Neural progenitor cell (in vitro differentiated cells): ENCODE results near the gene OR10H5. TPM values are rescaled to one million over a fixed set of nuclear protein-coding genes. Genes with fewer than 3 reads are reported as not detected.

Experiments
- DNase-seq: peaks from one replicate; pipeline ENCODE4 v3.0.0-alpha.2; 2016; ENCODE audit warnings: low spot score
- H2AFZ ChIP-seq: fragments of 200-600 bp; sonication (generic); replicated peaks from 2 replicates; pipeline ENCODE4 v1.6.1; 2016; ENCODE audit warnings: antibody characterized with exemption
- H3F3A ChIP-seq: fragments of 200-600 bp; sonication (generic); 2 replicates; pipeline ENCODE4 v1.6.1; 2016; ENCODE audit warnings: antibody characterized with exemption, low read depth
- H3K27ac ChIP-seq: fragments of 200-600 bp; sonication (generic); 2 replicates; pipeline ENCODE4 v1.5.1; 2016; ENCODE audit warnings: mild to moderate bottlenecking
- H3K27me3 ChIP-seq: fragments of 200-600 bp; sonication (generic); 2 replicates; pipeline ENCODE4 v1.6.1; 2016; ENCODE audit warnings: mild to moderate bottlenecking, moderate library complexity
- H3K36me3 ChIP-seq: fragments of 200-600 bp; sonication (generic); 2 replicates; pipeline ENCODE4 v1.5.1; 2016
- H3K4me1 ChIP-seq: fragments of 200-600 bp; sonication (generic); 2 replicates; pipeline ENCODE4 v1.6.1; 2016; ENCODE audit warnings: mixed run types
- H3K4me2 ChIP-seq: fragments of 200-600 bp; sonication (generic); 2 replicates; pipeline ENCODE4 v1.6.1; 2016
- H3K4me3 ChIP-seq: fragments of 200-600 bp; sonication (generic); 2 replicates; pipeline ENCODE4 v1.5.1; 2016
- H3K79me2 ChIP-seq: fragments of 200-600 bp; sonication (generic); 2 replicates; pipeline ENCODE4 v1.6.1; 2016; ENCODE audit warnings: low read depth
- H3K9ac ChIP-seq: fragments of 200-600 bp; sonication (generic); 2 replicates; pipeline ENCODE4 v1.6.1; 2016
- H3K9me3 ChIP-seq: fragments of 200-600 bp; sonication (generic); 2 replicates; pipeline ENCODE4 v1.5.1; 2016; ENCODE audit warnings: low read depth
- H4K20me1 ChIP-seq: fragments of 200-600 bp; sonication (generic); 2 replicates; pipeline ENCODE4 v1.6.1; 2016; ENCODE audit warnings: low read depth
- H3K27ac Mint-ChIP-seq: 3 replicates; pipeline ENCODE4 v1.8.0; 2021; ENCODE audit warnings: mixed read lengths
- H3K27me3 Mint-ChIP-seq: 2 replicates; pipeline ENCODE4 v1.8.0; 2022; ENCODE audit warnings: low read depth, mild to moderate bottlenecking, inconsistent platforms, moderate library complexity, mixed read lengths; ENCODE audit not compliant: insufficient read depth
- H3K36me3 Mint-ChIP-seq: 3 replicates; pipeline ENCODE4 v1.8.0; 2021; ENCODE audit warnings: mixed read lengths
- H3K4me1 Mint-ChIP-seq: 3 replicates; pipeline ENCODE4 v1.8.0; 2021; ENCODE audit warnings: mixed read lengths
- H3K4me3 Mint-ChIP-seq: 3 replicates; pipeline ENCODE4 v1.8.0; 2021; ENCODE audit warnings: mild to moderate bottlenecking, moderate library complexity, mixed read lengths
- H3K9me3 Mint-ChIP-seq: 3 replicates; pipeline ENCODE4 v1.8.0; 2020; ENCODE audit warnings: mixed read lengths
- CTCF ChIP-seq: fragments of 200-600 bp; sonication (generic); IDR thresholded peaks from 2 replicates; pipeline ENCODE4 v1.5.1; 2017; ENCODE audit warnings: antibody characterized with exemption, mild to moderate bottlenecking
- EZH2 ChIP-seq: fragments of 200-600 bp; sonication (generic); IDR thresholded peaks from 2 replicates; pipeline ENCODE4 v1.6.1; 2017; ENCODE audit warnings: antibody characterized with exemption, mild to moderate bottlenecking, moderate library complexity
- EZH2phosphoT487 ChIP-seq: fragments of 200-600 bp; sonication (generic); IDR thresholded peaks from 2 replicates; pipeline ENCODE4 v1.6.1; 2017; ENCODE audit warnings: antibody characterized with exemption
- total RNA-seq: library from RNA; depleted of rRNA; stranded (reverse); fragments of >200 nt; gene quantifications from 2 replicates; pipeline ENCODE4 v1.2.3, GENCODE V29; 2015; ENCODE audit warnings: low replicate concordance

The OR10H5 gene
- total RNA-seq, 1 donor from 2014 or later: not detected

- Mint-ChIP-seq H3K9me3 (peaks cover 46% of the 10 kb centered on the region), H3K4me1 (no peaks in the 10 kb centered on the region), H3K36me3 (no peaks in the 10 kb centered on the region), H3K4me3 (no peak overlapping the region), H3K27ac (no peak overlapping the region), H3K27me3 (peaks cover 11% of the 10 kb centered on the region)
- no peak overlapping the region for H3K27ac ChIP-seq
- no peak overlapping the region for H3K4me2 ChIP-seq
- peaks cover 4% of the 10 kb centered on the region for H3K9me3 ChIP-seq
- no peaks in the 10 kb centered on the region for H3K27me3 ChIP-seq
- H4K20me1 ChIP-seq: no peaks in the 10 kb centered on the region
- no peaks in the 10 kb centered on the region for H3K4me1 ChIP-seq
- H3K4me3 ChIP-seq: no peak overlapping the region
- no peak overlapping the region for H3K9ac ChIP-seq
- no peaks in the 10 kb centered on the region for H3K36me3 ChIP-seq
- TF ChIP-seq EZH2phosphoT487 (no peak), EZH2 (no peak), CTCF (no peak)
- H2AFZ ChIP-seq: no peak overlapping the region
- H3K79me2 ChIP-seq: no peaks in the 10 kb centered on the region
- H3F3A ChIP-seq: no peaks in the 10 kb centered on the region
- DNase-seq: no peak
Observed at GRCh38 chr19:15779756-15780476, 7.5 kb upstream of the OR10H5 start.

GRCh38 chr19:15780610-15781418 is 6.6 kb upstream of the OR10H5 start:
- Histone ChIP-seq H3K9ac (no peak overlapping the region), H2AFZ (no peak overlapping the region), H3F3A (no peaks in the 10 kb centered on the region), H3K4me1 (no peaks in the 10 kb centered on the region), H3K4me2 (no peak overlapping the region), H3K79me2 (no peaks in the 10 kb centered on the region), H3K36me3 (no peaks in the 10 kb centered on the region), H3K27me3 (no peaks in the 10 kb centered on the region), H3K9me3 (peaks cover 4% of the 10 kb centered on the region), H3K4me3 (no peak overlapping the region), H4K20me1 (no peaks in the 10 kb centered on the region), H3K27ac (no peak overlapping the region)
- H3K27ac Mint-ChIP-seq: no peak overlapping the region
- TF ChIP-seq EZH2phosphoT487: no peak
- no peak for TF ChIP-seq CTCF
- no peak for TF ChIP-seq EZH2
- no peaks in the 10 kb centered on the region for H3K4me1 Mint-ChIP-seq
- H3K36me3 Mint-ChIP-seq: no peaks in the 10 kb centered on the region
- peaks cover 37% of the 10 kb centered on the region for H3K9me3 Mint-ChIP-seq
- no peak for DNase-seq
- H3K27me3 Mint-ChIP-seq: peaks cover 9% of the 10 kb centered on the region
- no peak overlapping the region for H3K4me3 Mint-ChIP-seq

- DNase-seq: no peak
- Mint-ChIP-seq H3K36me3 (no peaks in the 10 kb centered on the region), H3K27ac (no peak overlapping the region), H3K4me3 (no peak overlapping the region), H3K4me1 (no peaks in the 10 kb centered on the region), H3K27me3 (peaks cover 5% of the 10 kb centered on the region), H3K9me3 (peaks cover 32% of the 10 kb centered on the region)
- Histone ChIP-seq H3K27ac (no peak overlapping the region), H3K4me2 (no peak overlapping the region), H3F3A (no peaks in the 10 kb centered on the region), H3K4me1 (no peaks in the 10 kb centered on the region), H3K9me3 (peaks cover 4% of the 10 kb centered on the region), H3K9ac (no peak overlapping the region), H2AFZ (no peak overlapping the region), H3K4me3 (no peak overlapping the region), H3K27me3 (no peaks in the 10 kb centered on the region), H3K79me2 (no peaks in the 10 kb centered on the region), H3K36me3 (no peaks in the 10 kb centered on the region), H4K20me1 (no peaks in the 10 kb centered on the region)
- TF ChIP-seq EZH2phosphoT487 (no peak), CTCF (no peak)
Observed at GRCh38 chr19:15781661-15782060, 5.8 kb upstream of the OR10H5 start.
